NB4 (cell line): Measurements from ENCODE around the gene AMBRA1.

Experiments used
- DNase-seq: peaks from one replicate; pipeline ENCODE4 v3.0.0; 2010; ENCODE audit warnings: low read depth
- H3K4me3 ChIP-seq: one replicate; pipeline ENCODE4 v1.5.1; 2011; ENCODE audit warnings: mild to moderate bottlenecking, low read depth, low read length, moderate library complexity
- CTCF ChIP-seq: IDR thresholded peaks from one replicate; pipeline ENCODE4 v1.5.1; 2012; ENCODE audit warnings: low read depth, low read length
- MAX ChIP-seq: IDR thresholded peaks from 2 replicates; pipeline ENCODE4 v1.6.1; 2011; ENCODE audit warnings: low read depth, low read length
- MYC ChIP-seq: IDR thresholded peaks from 2 replicates; pipeline ENCODE4 v1.6.1; 2011; ENCODE audit warnings: low read depth, low read length
- POLR2A ChIP-seq: IDR thresholded peaks from 2 replicates; pipeline ENCODE4 v1.6.1; 2011; ENCODE audit warnings: mild to moderate bottlenecking; ENCODE audit not compliant: insufficient read length; ENCODE audit errors: extremely low read depth

Gene AMBRA1

GRCh38 chr11:46456269-46457001 lies 137.4 kb downstream of the AMBRA1 start:
- no peak overlapping the region for H3K4me3 ChIP-seq
- no peak for TF ChIP-seq MAX
- no peak for TF ChIP-seq MYC
- TF ChIP-seq POLR2A, result no peak
- no peak for TF ChIP-seq CTCF
- DNase-seq, result no peak

GRCh38 chr11:46455834-46456233 lies 138.0 kb downstream of the AMBRA1 start:
- no peak overlapping the region for H3K4me3 ChIP-seq
- DNase-seq, result no peak
- TF ChIP-seq MYC (no peak), CTCF (no peak), POLR2A (no peak), MAX (no peak)

- TF ChIP-seq MYC (no peak), MAX (no peak), CTCF (no peak), POLR2A (no peak)
- no peak overlapping the region for H3K4me3 ChIP-seq
- no peak for DNase-seq
These were observed 140.8 kb downstream of the AMBRA1 start for GRCh38 chr11:46452918-46453517.

- H3K4me3 ChIP-seq, result no peak overlapping the region
- TF ChIP-seq MAX (no peak), POLR2A (no peak), MYC (no peak)
- DNase-seq, result no peak
These were observed 142.1 kb downstream of the AMBRA1 start for GRCh38 chr11:46451759-46452158.

GRCh38 chr11:46450846-46451477 lies 142.9 kb downstream of the AMBRA1 start:
- no peak for DNase-seq
- TF ChIP-seq MAX (no peak), MYC (no peak), CTCF (no peak), POLR2A (no peak)
- no peak overlapping the region for H3K4me3 ChIP-seq

GRCh38 chr11:46447544-46447943 lies 146.3 kb downstream of the AMBRA1 start:
- TF ChIP-seq MAX (no peak), POLR2A (no peak), CTCF (no peak), MYC (no peak)
- DNase-seq, result no peak
- H3K4me3 ChIP-seq, result no peak overlapping the region
